CD4-positive, alpha-beta T cell treated with Interferon alpha-2 for 1 hour (primary cell): Measurements from ENCODE around the gene PLAAT3.
A peak's percentile ranks its signal among the peaks of the same experiment; 100 is the strongest.
"Not testable (repeated sequence)": the region's sequence is repeated elsewhere in the genome, so short reads cannot be mapped to it uniquely, and the experiment has no call there.

Experiments
- DNase-seq, 2 donors: peaks; one replicate each; pipeline ENCODE4 v3.0.0-alpha.2; 2020 to 2022

PLAAT3 gene

GRCh38 chr11:63564784-63565350 lies 49.4 kb downstream of the PLAAT3 start:
- no peak for DNase-seq

- DNase-seq, result peak in 1 of 2 donors; percentile 56
These were observed 50.0 kb downstream of the PLAAT3 start for GRCh38 chr11:63564056-63564774.

- no peak for DNase-seq
These were observed 50.8 kb downstream of the PLAAT3 start, which contains the start of gene PLAAT2 for GRCh38 chr11:63563201-63564055. TSS of gene PLAAT2 (minus strand) at chr11:63563379. CDS start at chr11:63563324, 55 bp downstream.

- DNase-seq, result peak in 1 of 2 donors; percentile 49
These were observed 53.6 kb downstream of the PLAAT3 start for GRCh38 chr11:63560506-63561180.

GRCh38 chr11:63558459-63559157 lies 55.6 kb downstream of the PLAAT3 start:
- no peak for DNase-seq

GRCh38 chr11:63557570-63557969 lies 56.7 kb downstream of the PLAAT3 start:
- no peak for DNase-seq

GRCh38 chr11:63556404-63557013 lies 57.7 kb downstream of the PLAAT3 start:
- DNase-seq, result no peak

- no peak for DNase-seq
These were observed 59.4 kb downstream of the PLAAT3 start for GRCh38 chr11:63554877-63555223.

GRCh38 chr11:63553759-63554158 lies 60.5 kb downstream of the PLAAT3 start:
- DNase-seq, result peak; percentile 74 to 83

- DNase-seq, result no peak
These were observed 61.3 kb downstream of the PLAAT3 start for GRCh38 chr11:63552921-63553320.

GRCh38 chr11:63551889-63552266 lies 62.4 kb downstream of the PLAAT3 start:
- DNase-seq, result peak in 1 of 2 donors; percentile 53

- DNase-seq, result peak; percentile 55 to 65
These were observed 62.9 kb downstream of the PLAAT3 start for GRCh38 chr11:63551091-63551888.

- DNase-seq, result not testable (repeated sequence)
These were observed 64.0 kb downstream of the PLAAT3 start for GRCh38 chr11:63550156-63550700.

- DNase-seq, result no peak
These were observed 64.8 kb downstream of the PLAAT3 start for GRCh38 chr11:63549411-63549810.

- no peak for DNase-seq
These were observed 66.1 kb downstream of the PLAAT3 start for GRCh38 chr11:63548178-63548577.

GRCh38 chr11:63547061-63547460 lies 67.2 kb downstream of the PLAAT3 start:
- DNase-seq, result no peak

GRCh38 chr11:63543711-63544110 lies 70.5 kb downstream of the PLAAT3 start:
- DNase-seq, result no peak

- DNase-seq, result not testable (repeated sequence)
These were observed 71.7 kb downstream of the PLAAT3 start for GRCh38 chr11:63542506-63542905.

GRCh38 chr11:63537293-63538101 lies 76.7 kb downstream of the PLAAT3 start:
- peak; percentile 22 to 47 for DNase-seq
